Lower leg skin (tissue), 4 donors: ENCODE data around the gene DLGAP4. TPM values are rescaled to one million over a fixed set of nuclear protein-coding genes. Genes with fewer than 3 reads are reported as not detected.
A peak's percentile ranks its signal among the peaks of the same experiment; 100 is the strongest.

Experiments
- DNase-seq, 2 donors: peaks; one replicate each; pipeline ENCODE4 v3.0.0-alpha.2; 2019; ENCODE audit warnings: low spot score in 2 of 2
- H3K4me3 ChIP-seq: fragments of 200-600 bp; sonication (generic); 2 replicates; pipeline ENCODE4 v1.5.1; 2017; ENCODE audit warnings: mild to moderate bottlenecking, low read depth; ENCODE audit not compliant: poor library complexity, severe bottlenecking
- CTCF ChIP-seq, 3 donors: fragments of 450-650 bp; IDR thresholded peaks; one replicate each; pipeline ENCODE4 v1.5.1; 2016; ENCODE audit warnings: antibody characterized with exemption in 3 of 3, mild to moderate bottlenecking in 3 of 3, moderate library complexity in 2 of 3
- POLR2A ChIP-seq, 2 donors: fragments of 450-650 bp; IDR thresholded peaks; one replicate each; pipeline ENCODE4 v1.6.1; 2016 to 2017; ENCODE audit warnings: antibody characterized with exemption in 2 of 2, mild to moderate bottlenecking in 1 of 2, moderate library complexity in 1 of 2
- WGBS, 2 donors: methylation state at CpG; one replicate each; pipeline ENCODE4 v1.1.5; 2018; 5-methylcytosine and 5-hydroxymethylcytosine counted together
- intact Hi-C: fragments of 100-400 bp; cut with DNase I; formaldehyde crosslinking; loops from one replicate; pipeline ENCODE4 v1.15.0; 2023; ENCODE audit warnings: low total_unique reads
- total RNA-seq, 4 donors: library from RNA; depleted of rRNA; stranded (reverse); fragments of >200 nt; gene quantifications; one replicate each; pipeline ENCODE4 v1.1.0, GENCODE V29; 2016

Gene DLGAP4
- total RNA-seq, 4 donors from 2014 or later, result 75.9 to 162 (median 87.7) TPM

GRCh38 chr20:36462440-36463211 lies 156.5 kb downstream of the DLGAP4 start:
- intact Hi-C loops, result no loop called here
- H3K4me3 ChIP-seq, result peak overlapping the region; percentile 67
- 1 to 2% methylated on average over 21 of the region's 21 CpGs for WGBS, 2 donors
- DNase-seq, result peak; percentile 52 to 93
- TF ChIP-seq POLR2A (IDR thresholded peaks at IDR 0.05), result no peak

GRCh38 chr20:36463212-36464061 lies 157.3 kb downstream of the DLGAP4 start:
- no peak overlapping the region for H3K4me3 ChIP-seq
- 22 to 23% methylated on average over 10 of the region's 10 CpGs for WGBS, 2 donors
- DNase-seq, result no peak
- intact Hi-C loops, result no loop called here
- no peak for TF ChIP-seq CTCF (IDR thresholded peaks at IDR 0.05)
- no peak for TF ChIP-seq POLR2A (IDR thresholded peaks at IDR 0.05)

- no peak for TF ChIP-seq CTCF (IDR thresholded peaks at IDR 0.05)
- no peak for TF ChIP-seq POLR2A (IDR thresholded peaks at IDR 0.05)
- H3K4me3 ChIP-seq, result no peak overlapping the region
- DNase-seq, result peak; percentile 72 to 92
- WGBS, 2 donors, result 28 to 31% methylated on average over 12 of the region's 12 CpGs
- intact Hi-C loops, result no loop called here
These were observed 159.3 kb downstream of the DLGAP4 start for GRCh38 chr20:36465109-36466080.

GRCh38 chr20:36466089-36466488 lies 159.9 kb downstream of the DLGAP4 start:
- DNase-seq, result no peak
- intact Hi-C loops, result no loop called here
- no peak overlapping the region for H3K4me3 ChIP-seq
- WGBS, 2 donors, result 25 to 34% methylated on average over 3 of the region's 3 CpGs
- TF ChIP-seq CTCF (IDR thresholded peaks at IDR 0.05) (no peak), POLR2A (IDR thresholded peaks at IDR 0.05) (no peak)

GRCh38 chr20:36467076-36467999 lies 161.2 kb downstream of the DLGAP4 start:
- peak; percentile 56 to 92 for DNase-seq
- WGBS, 2 donors, result 16 to 18% methylated on average over 7 to 8 of the region's 8 CpGs
- intact Hi-C loops, result no loop called here
- TF ChIP-seq CTCF (IDR thresholded peaks at IDR 0.05), result no peak
- no peak overlapping the region for H3K4me3 ChIP-seq
